Body of pancreas (tissue), 4 donors: Measurements from ENCODE around the gene GALP.

Experiments used
- CTCF ChIP-seq, 7 experiments: fragments of 450-650 bp in 4 of 7; fragments of 200-600 bp in 3 of 7; sonication (generic) in 3 of 7; IDR thresholded peaks; one replicate each; pipeline ENCODE4 v1.5.1; 2016 to 2019; ENCODE audit warnings: antibody characterized with exemption in 7 of 7
- POLR2A ChIP-seq, 3 donors: fragments of 450-650 bp; IDR thresholded peaks; one replicate each; pipeline ENCODE4 v1.6.1; 2016; ENCODE audit warnings: antibody characterized with exemption in 3 of 3, mild to moderate bottlenecking in 2 of 3

GRCh38 chr19:56158170-56158757 is 17.5 kb upstream of the GALP start:
- no peak for TF ChIP-seq CTCF (IDR thresholded peaks at IDR 0.05)
- no peak for TF ChIP-seq POLR2A (IDR thresholded peaks at IDR 0.05)
